OCI-LY1 (cell line): Measurements from ENCODE around the gene CHI3L1.
A peak's percentile ranks its signal among the peaks of the same experiment; 100 is the strongest.

Source experiments
- EZH2 ChIP-seq: fragments of 200-600 bp; sonication (generic), shearing (Covaris generic); IDR thresholded peaks from 2 replicates; pipeline ENCODE4 v1.8.0; 2017; ENCODE audit warnings: borderline replicate concordance, mixed run types, mild to moderate bottlenecking, antibody characterized with exemption, low read length, moderate library complexity, mixed read lengths
- TF ChIP-seq, protein P1 (sequence below): fragments of 200-600 bp; sonication (generic), shearing (Covaris generic); IDR thresholded peaks from 2 replicates; pipeline ENCODE4 v1.5.1; 2017; ENCODE audit warnings: mild to moderate bottlenecking, antibody characterized with exemption, low read length, moderate library complexity, mixed read lengths

DNA sequence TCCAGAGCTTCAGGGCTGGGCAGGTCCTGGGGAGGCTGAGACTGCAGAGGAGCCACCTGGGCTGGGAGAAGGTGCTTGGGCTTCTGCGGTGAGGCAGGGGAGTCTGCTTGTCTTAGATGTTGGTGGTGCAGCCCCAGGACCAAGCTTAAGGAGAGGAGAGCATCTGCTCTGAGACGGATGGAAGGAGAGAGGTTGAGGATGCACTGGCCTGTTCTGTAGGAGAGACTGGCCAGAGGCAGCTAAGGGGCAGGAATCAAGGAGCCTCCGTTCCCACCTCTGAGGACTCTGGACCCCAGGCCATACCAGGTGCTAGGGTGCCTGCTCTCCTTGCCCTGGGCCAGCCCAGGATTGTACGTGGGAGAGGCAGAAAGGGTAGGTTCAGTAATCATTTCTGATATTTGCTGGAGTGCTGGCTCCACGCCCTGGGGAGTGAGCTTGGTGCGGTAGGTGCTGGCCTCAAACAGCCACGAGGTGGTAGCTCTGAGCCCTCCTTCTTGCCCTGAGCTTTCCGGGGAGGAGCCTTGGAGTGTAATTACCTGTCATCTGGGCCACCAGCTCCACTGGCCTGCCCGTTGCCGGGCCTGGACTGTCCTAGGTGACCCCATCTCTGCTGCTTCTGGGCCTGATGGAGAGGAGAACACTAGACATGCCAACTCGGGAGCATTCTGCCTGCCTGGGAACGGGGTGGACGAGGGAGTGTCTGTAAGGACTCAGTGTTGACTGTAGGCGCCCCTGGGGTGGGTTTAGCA, 20.1 kb downstream of the CHI3L1 start:
- TF ChIP-seq, protein P1, sequence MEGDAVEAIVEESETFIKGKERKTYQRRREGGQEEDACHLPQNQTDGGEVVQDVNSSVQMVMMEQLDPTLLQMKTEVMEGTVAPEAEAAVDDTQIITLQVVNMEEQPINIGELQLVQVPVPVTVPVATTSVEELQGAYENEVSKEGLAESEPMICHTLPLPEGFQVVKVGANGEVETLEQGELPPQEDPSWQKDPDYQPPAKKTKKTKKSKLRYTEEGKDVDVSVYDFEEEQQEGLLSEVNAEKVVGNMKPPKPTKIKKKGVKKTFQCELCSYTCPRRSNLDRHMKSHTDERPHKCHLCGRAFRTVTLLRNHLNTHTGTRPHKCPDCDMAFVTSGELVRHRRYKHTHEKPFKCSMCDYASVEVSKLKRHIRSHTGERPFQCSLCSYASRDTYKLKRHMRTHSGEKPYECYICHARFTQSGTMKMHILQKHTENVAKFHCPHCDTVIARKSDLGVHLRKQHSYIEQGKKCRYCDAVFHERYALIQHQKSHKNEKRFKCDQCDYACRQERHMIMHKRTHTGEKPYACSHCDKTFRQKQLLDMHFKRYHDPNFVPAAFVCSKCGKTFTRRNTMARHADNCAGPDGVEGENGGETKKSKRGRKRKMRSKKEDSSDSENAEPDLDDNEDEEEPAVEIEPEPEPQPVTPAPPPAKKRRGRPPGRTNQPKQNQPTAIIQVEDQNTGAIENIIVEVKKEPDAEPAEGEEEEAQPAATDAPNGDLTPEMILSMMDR: peak; percentile 33; the same call in 1 of the 2 replicates
- no peak for TF ChIP-seq EZH2
